Endodermal cell (in vitro differentiated cells): ENCODE data around the gene HMGB2. TPM values are rescaled to one million over a fixed set of nuclear protein-coding genes. Genes with fewer than 3 reads are reported as not detected.
A peak's percentile ranks its signal among the peaks of the same experiment; 100 is the strongest.

ENCODE experiments used
- DNase-seq: peaks from one replicate; pipeline ENCODE4 v3.0.0-alpha.2; 2017
- H3K27ac ChIP-seq: 2 replicates; pipeline ENCODE4 v1.5.1; 2013; ENCODE audit warnings: mild to moderate bottlenecking, low read depth, low read length, moderate library complexity
- H3K27me3 ChIP-seq: 2 replicates; pipeline ENCODE4 v1.6.1; 2013; ENCODE audit warnings: mild to moderate bottlenecking, low read length, moderate library complexity; ENCODE audit not compliant: insufficient read depth, control insufficient read depth, poor library complexity, severe bottlenecking
- H3K36me3 ChIP-seq: 2 replicates; pipeline ENCODE4 v1.7.0; 2013; ENCODE audit warnings: mild to moderate bottlenecking, low read length, moderate library complexity; ENCODE audit not compliant: control insufficient read depth, insufficient read depth
- H3K4me1 ChIP-seq: one replicate; pipeline ENCODE4 v1.7.0; 2013; ENCODE audit warnings: low read length; ENCODE audit not compliant: control insufficient read depth, insufficient read depth
- H3K4me3 ChIP-seq: 2 replicates; pipeline ENCODE4 v1.5.1; 2013; ENCODE audit warnings: mild to moderate bottlenecking, low read length, moderate library complexity
- H3K9ac ChIP-seq: 2 replicates; pipeline ENCODE4 v1.6.1; 2013; ENCODE audit warnings: mild to moderate bottlenecking, low read length, moderate library complexity; ENCODE audit not compliant: poor library complexity, severe bottlenecking; ENCODE audit errors: extremely low read depth
- H3K9me3 ChIP-seq: 2 replicates; pipeline ENCODE4 v1.6.1; 2013; ENCODE audit warnings: mild to moderate bottlenecking, low read length, moderate library complexity; ENCODE audit not compliant: control insufficient read depth
- H3K27ac Mint-ChIP-seq: 2 replicates; pipeline ENCODE4 v1.8.0; 2020; ENCODE audit warnings: mixed read lengths
- H3K27me3 Mint-ChIP-seq: 2 replicates; pipeline ENCODE4 v1.8.0; 2021; ENCODE audit warnings: mild to moderate bottlenecking, mixed read lengths; ENCODE audit not compliant: insufficient read depth
- H3K36me3 Mint-ChIP-seq: 2 replicates; pipeline ENCODE4 v1.8.0; 2020; ENCODE audit warnings: low read depth, mixed read lengths
- H3K4me1 Mint-ChIP-seq: 2 replicates; pipeline ENCODE4 v1.8.0; 2020; ENCODE audit warnings: mixed read lengths
- H3K4me3 Mint-ChIP-seq: 2 replicates; pipeline ENCODE4 v1.8.0; 2020; ENCODE audit warnings: mild to moderate bottlenecking, moderate library complexity, mixed read lengths
- H3K9me3 Mint-ChIP-seq: 2 replicates; pipeline ENCODE4 v1.8.0; 2020; ENCODE audit warnings: mild to moderate bottlenecking, mixed read lengths
- WGBS, 2 experiments: methylation state at CpG; one replicate each; pipeline versions ENCODE4 v1.1.5 to v1.1.7; 2013; ENCODE audit warnings: missing lambda C conversion rate in 2 of 2, mixed read lengths in 1 of 2; ENCODE audit not compliant: insufficient coverage in 1 of 2, insufficient read length in 1 of 2; 5-methylcytosine and 5-hydroxymethylcytosine counted together
- total RNA-seq, 2 donors: library from RNA; stranded (reverse); fragmentation: NEBNext Ultra II Directional in 1 of 2; extraction: Animal tissue kit (Norgen Biotek cat#: 25700) in 1 of 2; gene quantifications; 2 replicates in 1 of 2; 3 replicates in 1 of 2; pipeline ENCODE4 v1.2.1, GENCODE V29; 2021
- TF ChIP-seq, protein P1 (sequence below): fragments of 200-600 bp; sonication (generic); conservative IDR thresholded peaks from 2 replicates; pipeline ENCODE4 v1.5.0; 2021; ENCODE audit warnings: antibody characterized with exemption, mild to moderate bottlenecking

HMGB2 gene
- total RNA-seq, 2 donors from 2014 or later, result 236 to 425 TPM

DNA sequence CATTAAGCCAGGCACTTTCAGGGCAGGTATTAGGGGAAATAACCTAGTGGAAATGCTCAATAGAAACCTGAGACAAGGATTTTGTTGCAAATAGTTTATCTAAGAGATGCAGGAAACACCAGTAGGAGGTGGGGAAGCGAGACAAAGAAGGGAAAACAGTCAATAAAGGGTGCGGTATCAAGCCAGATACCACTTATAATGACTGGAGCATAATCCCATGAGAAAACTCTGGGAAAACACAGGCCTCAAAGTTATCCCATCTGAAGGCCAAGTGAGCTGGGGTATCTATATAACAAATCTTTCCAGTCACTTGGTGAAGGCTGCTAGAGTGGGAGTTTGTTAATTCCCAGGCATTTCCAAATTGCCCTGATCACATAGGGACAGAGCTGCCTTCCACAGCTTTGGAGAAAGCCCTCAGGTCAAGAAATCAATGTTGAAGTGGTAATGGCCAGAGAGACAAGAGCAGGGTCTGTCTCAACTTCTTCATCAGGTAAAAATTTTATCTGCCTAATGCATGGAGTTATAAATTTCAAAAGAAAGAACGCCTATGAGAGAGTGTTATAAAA is 9.8 kb upstream of the HMGB2 start:
- Mint-ChIP-seq H3K4me3 (no peak overlapping the region), H3K9me3 (no peaks in the 10 kb centered on the region), H3K36me3 (no peaks in the 10 kb centered on the region), H3K27ac (peak overlapping the region; percentile 64), H3K4me1 (peaks cover 35% of the 10 kb centered on the region), H3K27me3 (no peaks in the 10 kb centered on the region)
- H3K36me3 ChIP-seq, result no peaks in the 10 kb centered on the region
- no peaks in the 10 kb centered on the region for H3K27me3 ChIP-seq
- H3K27ac ChIP-seq, result no peak overlapping the region
- H3K9ac ChIP-seq, result no peak overlapping the region
- H3K4me1 ChIP-seq, result no peaks in the 10 kb centered on the region
- no peak overlapping the region for H3K4me3 ChIP-seq
- DNase-seq, result peak; percentile 57
- H3K9me3 ChIP-seq, result peaks cover 7% of the 10 kb centered on the region
- WGBS, 2 experiments, result 34 to 83% methylated on average over 2 to 3 of the region's 3 CpGs
- TF ChIP-seq, protein P1, sequence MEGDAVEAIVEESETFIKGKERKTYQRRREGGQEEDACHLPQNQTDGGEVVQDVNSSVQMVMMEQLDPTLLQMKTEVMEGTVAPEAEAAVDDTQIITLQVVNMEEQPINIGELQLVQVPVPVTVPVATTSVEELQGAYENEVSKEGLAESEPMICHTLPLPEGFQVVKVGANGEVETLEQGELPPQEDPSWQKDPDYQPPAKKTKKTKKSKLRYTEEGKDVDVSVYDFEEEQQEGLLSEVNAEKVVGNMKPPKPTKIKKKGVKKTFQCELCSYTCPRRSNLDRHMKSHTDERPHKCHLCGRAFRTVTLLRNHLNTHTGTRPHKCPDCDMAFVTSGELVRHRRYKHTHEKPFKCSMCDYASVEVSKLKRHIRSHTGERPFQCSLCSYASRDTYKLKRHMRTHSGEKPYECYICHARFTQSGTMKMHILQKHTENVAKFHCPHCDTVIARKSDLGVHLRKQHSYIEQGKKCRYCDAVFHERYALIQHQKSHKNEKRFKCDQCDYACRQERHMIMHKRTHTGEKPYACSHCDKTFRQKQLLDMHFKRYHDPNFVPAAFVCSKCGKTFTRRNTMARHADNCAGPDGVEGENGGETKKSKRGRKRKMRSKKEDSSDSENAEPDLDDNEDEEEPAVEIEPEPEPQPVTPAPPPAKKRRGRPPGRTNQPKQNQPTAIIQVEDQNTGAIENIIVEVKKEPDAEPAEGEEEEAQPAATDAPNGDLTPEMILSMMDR, result no peak

DNA sequence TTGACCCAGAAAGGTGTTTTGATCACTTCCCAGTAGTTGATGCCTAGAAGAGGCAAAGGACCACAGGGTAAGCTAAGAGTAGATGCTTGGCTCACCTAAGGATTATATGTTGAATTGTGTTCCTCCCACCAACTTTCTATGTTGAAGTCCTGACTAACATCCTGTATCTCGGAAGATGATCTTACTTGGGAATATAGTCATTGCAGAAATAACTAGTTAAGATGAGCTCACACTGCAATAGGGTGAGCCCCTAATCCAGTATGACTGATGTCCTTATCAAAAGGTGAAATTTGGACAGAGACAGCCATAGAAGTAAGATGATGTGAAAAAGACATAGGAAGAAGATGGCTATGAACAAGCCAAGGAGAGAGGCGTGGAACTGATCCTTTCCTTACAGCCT is 3.3 kb upstream of the HMGB2 start:
- TF ChIP-seq, protein P1, result no peak
- H3K9ac ChIP-seq, result no peak overlapping the region
- no peaks in the 10 kb centered on the region for H3K27me3 ChIP-seq
- Mint-ChIP-seq H3K27ac (no peak overlapping the region), H3K4me3 (no peak overlapping the region), H3K4me1 (peaks cover 28% of the 10 kb centered on the region), H3K36me3 (peaks cover 14% of the 10 kb centered on the region), H3K9me3 (no peaks in the 10 kb centered on the region), H3K27me3 (peaks cover 2% of the 10 kb centered on the region)
- WGBS, 2 experiments, result 87 to 89% methylated on average over 2 of the region's 2 CpGs
- H3K4me1 ChIP-seq, result no peaks in the 10 kb centered on the region
- no peak for DNase-seq
- peaks cover 9% of the 10 kb centered on the region for H3K36me3 ChIP-seq
- H3K4me3 ChIP-seq, result no peak overlapping the region
- H3K9me3 ChIP-seq, result no peaks in the 10 kb centered on the region
- no peak overlapping the region for H3K27ac ChIP-seq

DNA sequence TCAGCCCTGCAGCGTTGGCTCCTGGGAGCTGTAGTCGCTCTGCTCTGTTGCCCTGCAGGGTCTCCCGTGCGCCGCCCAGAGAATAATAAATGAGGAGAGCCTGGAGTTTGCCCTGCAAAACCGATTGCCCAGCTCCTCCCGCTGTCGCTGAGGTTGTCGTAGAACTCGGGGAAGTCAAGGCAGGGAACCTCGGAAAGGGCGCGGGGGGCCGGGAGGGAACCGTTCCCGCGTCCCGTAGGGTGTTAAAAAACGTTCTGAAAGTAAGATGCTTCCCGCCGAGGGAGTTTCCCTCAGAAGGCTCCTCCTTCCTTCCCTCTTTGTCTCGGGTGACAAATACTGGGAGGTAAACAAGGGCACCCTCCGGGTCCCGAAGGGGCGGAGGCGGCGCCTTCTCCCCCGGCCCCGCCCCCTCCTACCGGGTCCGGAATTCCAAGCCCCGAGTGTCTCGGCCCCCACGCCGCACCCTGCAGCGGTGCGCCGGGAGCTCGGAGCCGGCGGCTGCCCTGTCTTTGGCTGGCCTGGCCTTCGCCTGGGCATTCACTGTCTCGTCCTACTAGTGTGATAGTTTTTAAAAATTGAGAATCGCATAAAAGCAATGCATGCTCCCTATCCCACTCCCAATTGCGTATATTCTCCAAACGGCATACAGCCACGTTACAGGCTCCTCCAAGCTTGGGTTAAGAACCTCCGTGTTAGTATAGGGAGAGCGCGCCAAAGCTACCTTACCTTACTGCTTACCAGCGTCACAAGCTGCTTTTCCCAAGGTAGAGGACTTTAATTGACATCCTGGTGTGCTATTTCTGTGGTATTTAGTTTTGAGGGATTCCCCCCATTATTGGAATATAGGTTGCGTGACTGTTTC is 964 bp upstream of the HMGB2 start:
- H3K4me3 ChIP-seq, result peak overlapping the region; percentile 94
- peak overlapping the region; percentile 95 for H3K9ac ChIP-seq
- peak; percentile 95 for DNase-seq
- no peaks in the 10 kb centered on the region for H3K4me1 ChIP-seq
- H3K9me3 ChIP-seq, result no peaks in the 10 kb centered on the region
- peak overlapping the region; percentile 99 for H3K27ac ChIP-seq
- TF ChIP-seq, protein P1, result no peak
- Mint-ChIP-seq H3K4me1 (peaks cover 22% of the 10 kb centered on the region), H3K4me3 (peak overlapping the region; percentile 99), H3K9me3 (no peaks in the 10 kb centered on the region), H3K36me3 (peaks cover 31% of the 10 kb centered on the region), H3K27me3 (peaks cover 2% of the 10 kb centered on the region), H3K27ac (peak overlapping the region; percentile 100)
- 0 to 1% methylated on average over 20 to 52 of the region's 52 CpGs for WGBS, 2 experiments
- H3K36me3 ChIP-seq, result peaks cover 30% of the 10 kb centered on the region
- no peaks in the 10 kb centered on the region for H3K27me3 ChIP-seq
